ENCODE measurements around the gene C1orf159. TPM values are rescaled to one million over a fixed set of nuclear protein-coding genes. Genes with fewer than 3 reads are reported as not detected.

Gene C1orf159
- total and polyA plus RNA-seq, 2 of the 8 experiments (the other 6 are each of a cell fraction or from before 2014, with no cell fraction given) = 10.0 to 10.9 TPM

GRCh38 chr1:1110561-1110971 lies 5.3 kb downstream of the C1orf159 start:
- ChIA-PET CTCF (ENCODE audit: partially characterized antibody) (interaction anchor here (0.6 to 0.9 kb wide), 3 partner anchors 72 to 232 kb away, joined by 3 to 4 read pairs (median 3); no protein-coding TSS in a partner anchor), POLR2A (ENCODE audit: partially characterized antibody) (interaction anchor here (1.0 to 2.0 kb wide), 2 partner anchors 10 to 77 kb away, joined by 3 to 4 read pairs; no protein-coding TSS in a partner anchor)
- no peak overlapping the region for H3K9ac ChIP-seq (replicated peaks in 1 of 4; ENCODE audit: extremely low read depth in 1 of 4, low read depth in 3 of 4, low read length in 3 of 4)
- H3K23ac ChIP-seq (ENCODE audit: insufficient read length) = no peak overlapping the region
- H3K23me2 ChIP-seq (ENCODE audit: low read depth, low read length) = peaks cover 2% of the 10 kb centered on the region; the same call in 1 of the 2 replicates
- no peak overlapping the region for H3K14ac ChIP-seq (ENCODE audit: insufficient read length)
- H3K4ac ChIP-seq (replicated peaks; ENCODE audit: insufficient read length, low read depth, low read length) = no peak overlapping the region
- H4K20me1 ChIP-seq (replicated peaks in 1 of 2; ENCODE audit: control insufficient read depth in 1 of 2, insufficient read depth in 2 of 2, low read length in 2 of 2) = peaks cover 1 to 4% of the 10 kb centered on the region in 2 experiments
- H3K4me1 ChIP-seq (replicated peaks in 1 of 4; ENCODE audit: control insufficient read depth in 3 of 4, insufficient read depth in 4 of 4, low read length in 3 of 4) = peaks cover 0 to 4% (median 1%) of the 10 kb centered on the region in 4 experiments; a peak in 4 of 7 replicates
- H3K9me3 ChIP-seq (ENCODE audit: insufficient read depth in 2 of 2, low read depth in 1 of 2, low read length in 1 of 2) = peaks cover 8 to 24% of the 10 kb centered on the region in 2 experiments; a peak in 3 of 4 replicates
- no peak overlapping the region for H4K8ac ChIP-seq (ENCODE audit: extremely low read depth, insufficient read depth, low read length)
- H2AFZ ChIP-seq (ENCODE audit: low read length) = no peak overlapping the region
- no peaks in the 10 kb centered on the region for H3K27me3 ChIP-seq (replicated peaks in 1 of 4; ENCODE audit: control insufficient read depth in 3 of 4, extremely low read depth in 1 of 4, insufficient read depth in 3 of 4, low read length in 3 of 4)
- DNase-seq (ENCODE audit: low read depth in 1 of 2, low spot score in 2 of 2) = no peak
- WGBS, 2 experiments (ENCODE audit: extremely low coverage in 1 of 2, insufficient coverage in 1 of 2, insufficient read length in 1 of 2, insufficient replicate concordance in 2 of 2, low coverage in 1 of 2, low lambda C conversion rate in 2 of 2, missing lambda C conversion rate in 1 of 2) = 93% methylated on average over 29 of the region's 29 CpGs; no CpG with 5 or more reads in 1 of the 2 experiments
- H3K56ac ChIP-seq (replicated peaks; ENCODE audit: insufficient read length, low read depth, low read length) = no peak overlapping the region
- no peak overlapping the region for H2BK5ac ChIP-seq (ENCODE audit: low read depth, low read length)
- H3K27ac ChIP-seq (ENCODE audit: low read depth, low read length) = no peak overlapping the region
- no peak for FAIRE-seq
- H3K36me3 ChIP-seq (ENCODE audit: control insufficient read depth in 2 of 4, insufficient read depth in 4 of 4, low read length in 3 of 4) = peaks cover 0 to 8% (median 2%) of the 10 kb centered on the region in 4 experiments; a peak in 2 of 8 replicates
- H3K18ac ChIP-seq (ENCODE audit: extremely low read depth, low read length) = no peak overlapping the region
- H2BK120ac ChIP-seq (replicated peaks; ENCODE audit: low read depth, low read length) = no peak overlapping the region
- no peak overlapping the region for H4K91ac ChIP-seq (replicated peaks; ENCODE audit: insufficient read length, low read length)
- no peak overlapping the region for H4K5ac ChIP-seq (ENCODE audit: insufficient read length, low read depth, low read length)
- H3K4me3 ChIP-seq (ENCODE audit: extremely low read depth in 1 of 4, insufficient read depth in 2 of 4, low read depth in 3 of 4, low read length in 4 of 4) = no peak overlapping the region
- no peak overlapping the region for H3K4me2 ChIP-seq (ENCODE audit: insufficient read depth in 1 of 2, low read depth in 2 of 2, low read length in 2 of 2)
- no peak overlapping the region for H2AK5ac ChIP-seq (ENCODE audit: low read depth, low read length)
- no peak overlapping the region for H2BK15ac ChIP-seq (ENCODE audit: low read length)
- no peak overlapping the region for H2BK12ac ChIP-seq (ENCODE audit: low read depth, low read length)
- H3K79me1 ChIP-seq (ENCODE audit: low read depth, low read length) = peaks cover 11% of the 10 kb centered on the region
- H3K79me2 ChIP-seq (ENCODE audit: control insufficient read depth in 1 of 2, insufficient read depth in 2 of 2, low read length in 2 of 2) = peaks cover 0 to 14% of the 10 kb centered on the region in 2 experiments; a peak in 1 of 4 replicates
- no peak overlapping the region for H2BK20ac ChIP-seq (ENCODE audit: low read length)
- TF ChIP-seq EGR1 (IDR thresholded peaks at IDR 0.05; ENCODE audit: borderline replicate concordance, low read depth, low read length) = no peak
- TF ChIP-seq TBP (IDR thresholded peaks at IDR 0.05; ENCODE audit: low read depth, low read length) = no peak
- no peak for TF ChIP-seq SAP30 (IDR thresholded peaks at IDR 0.05; ENCODE audit: insufficient read depth, insufficient replicate concordance, low read length)

All from H1 (cell line).